Measurements from ENCODE around the gene PIK3CD. TPM values are rescaled to one million over a fixed set of nuclear protein-coding genes. Genes with fewer than 3 reads are reported as not detected.

The PIK3CD gene
- 7.3 to 9.4 TPM (median 8.7 TPM) in 5 replicates for total RNA-seq (2022; extraction: Qiagen RNA extraction)

GRCh38 chr1:9651565-9652378 lies at the start of gene PIK3CD:
PIK3CD (plus strand) TSS chr1:9651731; CDS start chr1:9710456, 58,725 bp downstream.

Other genes starting within 250 kb of the PIK3CD start
- 2.7 to 3.6 TPM (median 3.4 TPM) in 5 replicates for gene SLC25A33, start 112.3 kb upstream of the PIK3CD start, total RNA-seq (2022; extraction: Qiagen RNA extraction)
- 12.3 to 13.7 TPM (median 12.9 TPM) in 5 replicates for gene TMEM201, start 62.8 kb upstream of the PIK3CD start, total RNA-seq (2022; extraction: Qiagen RNA extraction)
- gene CLSTN1, start 172.2 kb downstream of the PIK3CD start, total RNA-seq (2022; extraction: Qiagen RNA extraction), result 57.1 to 69.1 TPM (median 63.0 TPM) in 5 replicates